CD4-positive, alpha-beta T cell treated with Interleukin-2 at 100 ng/mL for 4 hours (primary cell): ENCODE results near the gene GABRQ.
"Not testable (repeated sequence)": the region's sequence is repeated elsewhere in the genome, so short reads cannot be mapped to it uniquely, and the experiment has no call there.

Experiments
- DNase-seq: peaks from one replicate; pipeline ENCODE4 v3.0.0-alpha.2; 2020; ENCODE audit warnings: low spot score

The GABRQ gene

GRCh38 chrX:152658302-152658701 lies 20.6 kb downstream of the GABRQ start:
- no peak for DNase-seq

- DNase-seq = no peak
Measured at GRCh38 chrX:152663086-152663485, 25.4 kb downstream of the GABRQ start.

DNA sequence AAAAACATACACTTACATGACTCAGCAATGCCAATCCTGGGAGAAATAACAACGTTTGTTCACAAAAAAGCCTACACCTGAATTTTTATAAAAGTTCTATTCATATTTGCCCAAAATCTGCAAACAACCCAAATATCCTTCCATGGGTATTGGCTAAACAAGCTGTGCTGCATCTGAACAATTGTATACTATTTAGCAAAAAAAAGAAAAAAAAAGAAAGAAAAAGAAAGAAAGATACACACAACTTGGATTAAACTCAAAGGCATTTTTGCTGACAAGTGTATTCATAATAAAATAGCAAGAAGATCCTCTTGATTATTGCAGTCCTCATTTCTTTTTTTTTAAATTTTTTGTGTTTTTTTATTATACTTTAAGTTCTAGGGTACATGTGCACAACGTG lies 36.4 kb downstream of the GABRQ start:
- DNase-seq = no peak

DNA sequence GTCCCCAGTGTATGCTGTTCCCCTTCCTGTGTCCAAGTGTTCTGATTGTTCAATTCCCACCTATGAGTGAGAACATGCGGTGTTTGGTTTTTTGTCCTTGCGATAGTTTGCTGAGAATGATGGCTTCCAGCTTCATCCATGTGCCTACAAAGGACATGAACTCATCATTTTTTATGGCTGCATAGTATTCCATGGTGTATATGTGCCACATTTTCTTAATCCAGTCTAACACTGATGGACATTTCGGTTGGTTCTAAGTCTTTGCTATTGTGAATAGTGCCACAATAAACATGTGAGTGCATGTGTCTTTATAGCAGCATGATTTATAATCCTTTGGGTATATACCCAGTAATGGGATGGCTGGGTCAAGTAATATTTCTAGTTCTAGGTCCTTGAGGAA lies 37.0 kb downstream of the GABRQ start:
- DNase-seq = not testable (repeated sequence)

DNA sequence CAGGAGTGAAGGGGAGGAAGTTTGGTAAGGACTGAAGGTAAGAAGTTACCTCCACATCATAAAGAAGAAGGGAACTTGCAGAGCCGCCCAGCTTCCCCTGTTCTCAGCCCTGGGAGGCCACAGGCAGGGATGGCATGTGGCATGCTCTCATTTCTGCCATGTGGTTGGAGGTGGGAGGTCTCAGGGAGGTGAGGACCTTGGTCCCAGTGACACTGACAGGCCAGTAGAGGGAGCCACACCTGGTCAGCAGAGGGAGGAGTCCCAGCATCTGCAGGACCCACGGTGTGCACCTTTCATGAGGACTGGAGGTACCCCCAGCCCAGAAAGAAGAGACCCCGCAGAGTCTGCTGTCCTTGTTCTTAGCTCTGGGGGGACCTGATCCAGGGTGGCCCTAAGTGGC lies 43.3 kb downstream of the GABRQ start:
- not testable (repeated sequence) for DNase-seq

DNA sequence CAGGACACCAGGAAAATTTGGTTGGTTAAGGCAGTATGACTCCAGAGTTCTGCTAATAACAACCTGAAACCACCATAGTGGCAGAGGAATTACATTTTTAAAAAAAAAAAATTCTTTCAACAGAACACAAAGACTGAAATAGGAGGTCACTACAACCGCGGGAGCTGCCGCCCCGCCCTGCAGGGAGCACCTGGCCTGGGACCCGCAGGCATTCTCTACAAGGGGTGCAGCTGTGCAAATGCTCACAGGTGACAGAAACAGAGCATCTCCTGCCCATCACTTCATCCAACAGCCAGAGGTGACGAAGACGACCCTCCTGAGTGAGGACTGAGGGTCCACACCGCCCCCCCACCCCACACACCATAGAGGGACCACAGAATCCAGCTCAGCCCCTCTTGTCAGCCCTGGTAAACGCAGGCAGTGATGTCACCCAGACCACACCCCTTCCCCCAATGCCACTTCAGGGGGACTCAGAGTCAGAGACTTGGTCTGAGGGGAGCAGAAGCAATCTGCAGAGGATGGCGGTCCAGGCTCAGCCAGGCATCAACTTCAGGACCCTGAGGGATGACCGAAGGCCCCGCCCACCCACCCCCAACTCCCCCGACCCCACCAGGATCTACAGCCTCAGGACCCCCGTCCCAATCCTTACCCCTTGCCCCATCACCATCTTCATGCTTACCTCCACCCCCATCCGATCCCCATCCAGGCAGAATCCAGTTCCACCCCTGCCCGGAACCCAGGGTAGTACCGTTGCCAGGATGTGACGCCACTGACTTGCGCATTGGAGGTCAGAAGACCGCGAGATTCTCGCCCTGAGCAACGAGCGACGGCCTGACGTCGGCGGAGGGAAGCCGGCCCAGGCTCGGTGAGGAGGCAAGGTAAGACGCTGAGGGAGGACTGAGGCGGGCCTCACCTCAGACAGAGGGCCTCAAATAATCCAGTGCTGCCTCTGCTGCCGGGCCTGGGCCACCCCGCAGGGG lies 60.5 kb downstream of the GABRQ start, which contains the start of gene MAGEA3:
Gene MAGEA3, plus strand, starts transcription at position 843 of the 980 bp plus-strand sequence. CDS start 2,039 bp downstream, outside the sequence.
- DNase-seq = not testable (repeated sequence)

DNA sequence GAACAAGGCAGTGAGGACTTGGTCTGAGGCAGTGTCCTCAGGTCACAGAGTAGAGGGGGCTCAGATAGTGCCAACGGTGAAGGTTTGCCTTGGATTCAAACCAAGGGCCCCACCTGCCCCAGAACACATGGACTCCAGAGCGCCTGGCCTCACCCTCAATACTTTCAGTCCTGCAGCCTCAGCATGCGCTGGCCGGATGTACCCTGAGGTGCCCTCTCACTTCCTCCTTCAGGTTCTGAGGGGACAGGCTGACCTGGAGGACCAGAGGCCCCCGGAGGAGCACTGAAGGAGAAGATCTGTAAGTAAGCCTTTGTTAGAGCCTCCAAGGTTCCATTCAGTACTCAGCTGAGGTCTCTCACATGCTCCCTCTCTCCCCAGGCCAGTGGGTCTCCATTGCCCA lies 62.7 kb downstream of the GABRQ start:
- DNase-seq = not testable (repeated sequence)

DNA sequence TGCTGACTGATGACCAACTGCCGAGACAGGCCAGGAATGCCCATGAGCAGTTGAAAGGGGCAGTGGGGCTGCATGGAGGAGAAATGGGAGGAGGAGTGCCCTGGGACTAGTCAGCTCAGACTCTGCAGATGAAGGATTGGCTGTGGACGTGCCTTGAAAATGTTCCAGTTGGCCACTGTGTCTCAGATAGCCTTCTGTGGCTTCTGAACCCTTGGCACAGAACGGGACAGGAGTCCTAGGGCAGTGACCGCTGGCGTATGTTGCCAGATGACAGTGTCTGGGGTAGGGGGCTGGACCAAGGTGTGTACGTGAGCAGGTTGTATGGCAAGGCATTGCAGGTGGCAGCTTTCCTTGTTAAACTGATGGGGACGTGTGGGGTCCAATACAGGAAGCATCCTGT lies 68.8 kb downstream of the GABRQ start:
- not testable (repeated sequence) for DNase-seq
